Activated T-helper 1 cell treated with anti-CD3 and anti-CD28 coated beads, Interleukin-2, amount 50 U/mL, for 16 hours (primary cell): ENCODE measurements around the gene CHRND.

Source experiments
- DNase-seq, 2 donors: peaks; one replicate each; pipeline ENCODE4 v3.0.0-alpha.2; 2020; ENCODE audit warnings: low read depth in 1 of 2, low spot score in 1 of 2

The CHRND gene

DNA sequence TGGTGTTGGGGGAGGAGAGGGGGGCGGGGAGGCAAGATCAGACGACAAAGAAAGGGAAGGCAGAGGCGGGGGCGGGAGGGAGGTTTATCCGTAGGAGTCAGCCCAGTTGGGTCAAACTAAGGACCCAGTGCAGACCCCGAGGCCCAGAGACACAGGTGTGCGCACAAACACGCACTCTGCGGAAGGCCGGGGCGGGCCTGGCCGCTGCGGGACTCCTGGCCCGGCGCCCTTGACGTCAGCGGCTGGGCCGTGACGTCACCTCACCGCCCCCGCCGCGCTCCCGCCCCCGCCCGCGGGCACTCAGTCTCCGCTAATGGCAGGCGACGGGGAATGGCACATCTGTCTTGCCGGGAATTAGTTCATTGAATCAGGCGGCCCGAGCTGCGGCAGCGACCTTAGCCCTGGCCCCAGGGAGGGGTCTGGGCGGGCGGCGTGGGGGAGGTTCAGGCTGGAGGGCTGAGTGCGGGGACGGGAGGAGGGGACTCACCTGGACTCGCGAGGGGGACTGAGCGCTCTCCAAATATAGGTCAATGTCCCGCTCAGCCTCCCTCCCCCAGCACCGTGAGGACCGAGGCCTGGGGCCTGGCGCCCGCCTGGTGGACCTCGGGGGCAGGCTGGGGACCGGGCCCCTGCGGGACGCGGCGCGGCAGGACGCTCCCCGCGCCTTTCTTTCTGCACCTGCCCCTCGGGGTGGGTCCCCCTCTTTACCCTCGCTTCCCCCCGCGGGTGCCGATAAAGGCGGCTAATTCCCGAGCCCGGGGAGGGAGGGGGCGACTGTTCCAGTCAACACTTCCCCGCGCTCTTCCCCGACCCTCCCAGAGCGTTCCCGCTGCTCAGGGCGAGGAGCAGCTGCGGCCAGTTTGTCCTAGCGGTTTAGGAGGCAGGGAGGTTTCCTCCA, 22.8 kb upstream of the CHRND start:
- DNase-seq = peak in 1 of 2 donors; percentile 4

DNA sequence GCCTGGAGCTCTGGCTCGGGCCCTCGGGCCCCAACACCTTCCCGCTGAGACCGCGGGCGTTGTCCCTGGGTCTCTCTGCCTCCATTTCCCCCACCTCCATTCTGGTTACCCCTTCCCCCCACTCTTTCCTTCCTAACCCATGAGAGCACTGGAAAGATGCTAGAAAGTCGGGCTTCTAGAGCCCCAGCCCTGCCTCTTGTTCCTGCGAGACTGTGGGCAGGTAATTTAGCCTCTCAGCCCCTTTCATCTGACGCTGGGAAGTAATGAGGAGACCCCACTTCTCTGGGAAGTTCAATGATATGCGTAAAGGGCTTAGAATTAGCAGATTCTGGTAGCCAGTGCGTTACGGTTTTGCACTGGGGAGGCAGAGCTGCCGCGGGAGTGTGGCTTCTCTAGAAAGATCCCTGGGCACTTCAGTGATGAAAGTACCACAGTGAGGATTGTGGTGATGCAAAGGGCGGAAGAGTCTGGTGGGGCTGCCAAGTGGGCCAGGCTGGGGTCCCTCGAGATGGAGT, 22.1 kb upstream of the CHRND start:
- no peak for DNase-seq

DNA sequence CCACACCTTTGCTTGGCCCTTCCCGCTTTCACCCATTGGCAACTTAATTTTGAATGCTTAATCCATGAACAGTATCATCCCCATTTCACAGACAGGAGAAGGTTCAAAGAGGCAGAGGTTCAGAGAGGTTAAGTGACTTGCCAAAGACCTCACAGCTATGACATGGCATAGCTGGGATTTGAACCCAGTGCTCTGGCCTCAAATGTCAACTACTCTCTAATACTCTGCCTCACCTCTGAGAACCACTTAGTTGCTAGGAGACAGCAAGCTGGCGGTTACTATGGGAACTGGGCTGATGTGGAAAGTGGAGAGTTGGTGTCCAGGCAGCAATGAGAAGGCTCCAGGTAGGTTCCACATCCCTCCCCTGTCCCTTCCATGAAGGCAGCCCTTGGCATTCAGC, 21.5 kb upstream of the CHRND start:
- DNase-seq = no peak

DNA sequence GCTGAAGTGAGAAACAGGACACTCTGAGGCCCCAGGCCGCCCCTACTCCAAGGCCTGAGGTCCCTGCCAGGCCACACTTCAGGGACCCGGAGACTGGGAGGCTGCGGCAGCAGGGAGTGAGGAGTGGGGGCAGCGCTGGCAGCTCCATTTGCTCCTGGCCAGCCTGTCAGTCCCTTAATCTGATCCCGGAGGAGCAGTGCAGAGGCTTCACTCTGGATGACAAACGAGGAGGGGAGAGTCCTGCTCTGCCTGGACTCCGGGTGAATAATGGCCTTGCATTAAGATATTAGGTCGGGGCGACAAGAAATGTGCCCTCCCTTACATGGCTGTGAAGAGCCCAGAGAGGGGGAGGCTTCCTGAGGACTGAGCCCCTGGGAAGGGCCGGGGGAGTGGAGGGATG, 20.1 kb upstream of the CHRND start:
- no peak for DNase-seq

DNA sequence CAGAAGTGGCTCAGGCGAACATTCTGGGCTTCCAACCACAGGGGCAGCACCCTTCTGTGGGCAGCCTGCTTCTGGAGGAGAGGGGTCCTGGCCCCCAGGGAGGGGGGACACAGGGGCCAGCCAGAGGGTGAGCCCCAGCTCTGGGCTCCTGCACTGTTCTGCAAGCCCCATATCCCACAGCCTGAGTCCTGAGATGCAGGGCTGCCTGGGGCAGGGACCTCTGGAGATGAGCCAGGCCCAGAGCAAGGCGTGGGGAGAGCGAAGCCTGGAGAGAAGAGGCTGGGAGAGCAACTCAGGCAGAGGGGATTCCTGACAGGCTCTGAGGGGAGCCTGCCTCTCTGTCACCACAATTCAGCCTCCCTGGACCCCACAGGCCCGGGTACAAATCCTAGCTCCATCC, 19.3 kb upstream of the CHRND start:
- no peak for DNase-seq

DNA sequence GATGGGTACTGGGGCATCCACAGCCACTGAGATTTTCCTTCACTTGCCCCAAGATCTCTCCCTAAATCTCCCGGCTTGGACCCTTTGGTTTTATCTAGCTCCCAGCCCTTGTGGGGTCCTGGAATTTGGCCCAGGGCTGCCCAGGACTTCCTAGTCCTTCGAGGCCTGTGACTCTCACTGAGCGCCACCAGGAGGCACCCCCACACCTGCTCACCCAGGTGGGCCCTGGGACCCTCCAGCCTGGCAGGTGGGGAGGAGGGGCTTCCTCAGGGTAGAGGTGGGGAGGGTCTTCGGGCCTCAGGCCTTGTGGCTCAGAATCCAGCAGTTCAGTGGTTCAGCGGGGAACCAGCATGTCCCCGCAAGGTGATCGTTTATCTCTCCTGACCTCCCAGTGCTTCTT, 17.7 kb upstream of the CHRND start:
- no peak for DNase-seq

DNA sequence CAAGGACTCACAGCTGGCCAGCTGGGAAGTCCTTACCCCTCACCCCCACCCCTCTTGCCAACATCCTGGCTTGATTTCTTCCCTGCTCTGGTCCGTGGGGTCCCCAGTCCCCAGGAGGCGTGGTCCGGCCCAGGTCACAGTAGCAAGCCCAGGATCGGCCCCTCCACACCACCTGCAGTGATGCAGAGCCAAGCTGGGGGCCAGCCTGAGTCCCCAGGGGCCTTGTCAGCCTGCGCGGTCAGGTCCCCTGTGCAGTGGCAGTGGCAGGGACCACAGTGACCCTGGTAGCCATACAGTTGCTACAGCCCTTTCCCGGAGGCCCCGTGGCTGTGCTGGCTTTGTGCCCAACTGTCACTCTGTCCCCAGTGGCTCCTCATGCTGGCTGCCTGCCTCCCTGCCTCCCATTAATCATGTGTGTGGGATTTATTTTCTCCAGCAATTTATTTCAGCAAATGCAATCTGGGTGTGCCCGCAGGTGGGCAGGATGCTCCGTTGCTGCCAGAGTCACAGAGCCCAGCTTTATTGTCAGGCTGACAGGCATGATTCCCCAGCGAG, 14.5 kb upstream of the CHRND start:
- no peak for DNase-seq

DNA sequence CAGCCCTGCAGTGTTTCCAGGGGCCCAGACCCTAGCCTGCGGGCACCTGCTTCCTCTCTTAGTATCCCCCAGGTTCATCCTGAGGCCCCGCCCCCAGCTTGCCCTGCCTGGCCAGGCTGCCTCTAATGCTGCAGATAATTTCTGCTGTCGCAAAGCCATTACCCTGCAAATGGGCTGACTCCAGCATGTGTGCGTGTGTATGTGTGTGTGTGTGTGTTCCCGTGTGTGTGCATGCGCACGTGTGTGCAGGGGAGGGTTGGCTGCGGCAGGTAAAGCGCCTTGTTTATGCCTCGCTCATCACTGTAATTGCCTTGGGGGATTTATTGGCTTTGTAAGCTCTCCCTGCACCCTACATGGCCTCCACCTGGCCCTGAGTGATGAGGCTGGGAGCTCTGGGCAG, 13.4 kb upstream of the CHRND start:
- no peak for DNase-seq

DNA sequence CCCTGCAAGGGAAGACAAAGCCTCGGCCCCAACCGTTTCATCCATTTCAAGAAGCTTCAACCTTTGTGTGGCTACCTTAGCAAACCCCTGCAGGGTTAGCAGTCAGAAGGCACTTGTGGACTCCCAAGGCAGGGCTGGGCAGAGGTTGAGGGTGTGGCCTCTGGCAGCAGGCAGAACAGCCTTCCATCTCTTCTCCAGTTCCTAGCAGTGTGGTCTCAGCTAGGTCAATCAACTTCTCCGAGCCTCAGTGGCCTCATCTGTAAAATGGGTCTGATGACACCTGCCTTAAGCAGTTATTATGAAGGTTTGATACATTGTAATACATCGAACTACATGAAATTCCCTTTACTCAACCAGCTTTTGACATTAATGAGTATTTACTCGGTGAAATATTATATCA, 12.6 kb upstream of the CHRND start:
- DNase-seq = no peak

DNA sequence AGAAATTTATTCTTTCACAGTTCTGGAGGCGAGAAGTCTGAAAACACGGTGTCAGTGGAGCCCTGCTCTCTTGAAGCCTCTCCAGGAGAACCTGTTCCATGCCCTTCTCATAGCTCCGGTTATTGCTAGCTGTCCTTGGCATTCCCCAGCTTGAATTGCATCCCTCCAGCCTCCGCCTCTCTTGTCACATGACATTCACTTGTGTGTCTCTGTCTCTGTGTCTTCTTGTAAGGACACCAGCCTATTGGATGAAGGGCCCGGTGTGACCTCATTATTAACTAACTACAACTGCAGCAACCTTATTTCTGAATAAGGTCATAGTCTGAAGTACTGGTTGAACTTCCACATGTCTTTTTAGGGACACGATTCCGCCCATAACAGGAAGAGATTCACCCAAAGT, 10.3 kb upstream of the CHRND start:
- DNase-seq = no peak

DNA sequence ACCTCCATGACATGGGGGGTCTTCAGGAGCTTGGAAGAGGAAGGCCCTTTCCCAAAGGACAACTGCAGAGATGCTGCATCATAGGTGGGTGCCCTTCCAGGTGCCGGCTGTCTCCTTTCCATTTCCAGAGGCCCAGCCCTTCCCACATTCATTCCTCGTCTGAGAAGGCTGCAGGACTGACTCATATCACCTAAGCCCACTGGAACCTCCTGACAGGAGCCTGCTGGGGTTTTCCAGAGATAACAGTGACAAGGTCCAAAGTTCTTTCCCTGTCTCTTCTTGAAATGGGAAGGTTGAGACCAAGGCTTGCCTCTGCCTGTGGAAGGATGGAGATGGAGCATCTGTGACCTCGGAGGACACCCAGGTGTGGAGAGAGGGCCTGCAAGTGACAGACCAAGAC, 9.4 kb upstream of the CHRND start:
- DNase-seq = no peak

DNA sequence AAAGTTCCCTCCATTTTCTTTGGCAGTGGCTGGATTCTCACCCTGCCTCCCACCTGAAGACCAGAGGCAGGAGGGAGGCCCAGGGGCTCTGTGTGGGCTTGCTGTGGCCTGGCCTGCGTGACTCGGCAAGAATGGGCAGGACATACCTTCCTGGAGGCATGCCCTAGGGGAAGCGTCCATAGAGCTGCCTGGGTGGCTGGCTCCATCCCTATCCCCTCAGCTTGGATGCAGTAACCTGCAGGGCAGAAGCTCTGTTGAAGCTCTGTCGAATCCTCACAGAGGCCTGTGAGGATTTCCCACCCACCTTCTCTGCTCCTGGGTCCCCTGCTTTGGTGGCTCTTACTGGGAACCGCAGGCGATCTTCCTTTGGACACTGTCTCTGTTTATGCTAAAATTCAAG, 7.1 kb upstream of the CHRND start:
- no peak for DNase-seq

DNA sequence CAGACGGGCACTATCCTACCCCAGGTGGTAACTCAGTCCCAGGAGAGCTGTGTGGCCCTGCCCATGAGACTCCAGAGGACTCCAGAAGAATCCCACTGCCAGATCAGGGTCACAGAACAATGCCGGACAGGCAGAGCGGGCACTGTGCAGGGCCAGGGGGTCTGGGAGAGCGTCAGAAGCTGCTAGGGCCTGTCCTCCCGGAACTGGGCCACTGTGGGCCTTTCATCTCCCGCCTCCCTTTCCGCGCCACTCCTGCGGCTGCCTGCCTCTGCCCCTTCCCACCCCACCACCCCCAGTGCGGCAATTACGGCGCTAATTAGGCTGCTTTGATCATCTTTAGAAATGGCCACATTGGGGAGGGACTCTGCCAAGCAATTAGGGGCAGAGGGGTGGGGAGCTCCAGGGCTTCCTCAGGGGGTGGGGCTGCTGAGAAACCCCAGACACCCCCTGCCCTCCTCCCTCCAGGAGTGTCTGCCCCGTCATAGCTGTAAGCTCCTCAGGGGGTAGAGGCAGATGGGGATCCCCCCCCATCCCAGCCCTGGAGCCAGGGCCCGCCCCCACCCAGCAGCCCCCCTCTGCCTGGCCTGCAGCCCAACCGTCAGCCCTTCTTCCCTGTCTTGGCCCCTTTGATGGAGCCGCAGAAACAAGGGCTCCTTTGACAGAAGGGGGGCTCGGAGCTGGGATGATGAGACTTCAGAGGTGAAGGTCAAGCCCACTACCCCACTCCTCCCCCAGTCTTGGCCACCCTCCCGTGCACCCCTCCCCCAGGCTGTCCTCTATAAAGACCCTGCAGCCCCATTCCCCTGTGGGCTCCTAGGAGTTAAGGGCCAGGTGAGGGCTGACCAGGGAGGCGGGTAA, 6.2 kb upstream of the CHRND start, which contains the start of gene PRSS56:
Gene PRSS56, plus strand, starts transcription at position 808 of the 858 bp plus-strand sequence. CDS start 211 bp downstream, outside the sequence.
- DNase-seq = no peak

DNA sequence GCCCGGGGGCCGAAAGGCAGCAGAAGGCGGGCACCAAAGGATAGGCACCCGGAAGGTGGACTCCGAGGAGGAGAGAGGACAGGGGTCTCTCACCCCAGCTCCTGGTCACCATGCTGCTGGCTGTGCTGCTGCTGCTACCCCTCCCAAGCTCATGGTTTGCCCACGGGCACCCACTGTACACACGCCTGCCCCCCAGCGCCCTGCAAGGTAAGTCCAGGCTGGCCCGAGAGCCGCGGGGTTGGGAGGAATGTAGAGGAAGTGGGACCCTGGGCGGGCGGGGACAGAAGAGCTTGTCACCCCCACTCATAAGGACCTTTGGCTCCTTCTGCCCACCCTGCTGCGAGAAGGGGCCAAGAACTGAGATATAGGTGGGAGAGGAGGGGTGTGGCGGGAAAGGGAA, 5.5 kb upstream of the CHRND start:
- no peak for DNase-seq

DNA sequence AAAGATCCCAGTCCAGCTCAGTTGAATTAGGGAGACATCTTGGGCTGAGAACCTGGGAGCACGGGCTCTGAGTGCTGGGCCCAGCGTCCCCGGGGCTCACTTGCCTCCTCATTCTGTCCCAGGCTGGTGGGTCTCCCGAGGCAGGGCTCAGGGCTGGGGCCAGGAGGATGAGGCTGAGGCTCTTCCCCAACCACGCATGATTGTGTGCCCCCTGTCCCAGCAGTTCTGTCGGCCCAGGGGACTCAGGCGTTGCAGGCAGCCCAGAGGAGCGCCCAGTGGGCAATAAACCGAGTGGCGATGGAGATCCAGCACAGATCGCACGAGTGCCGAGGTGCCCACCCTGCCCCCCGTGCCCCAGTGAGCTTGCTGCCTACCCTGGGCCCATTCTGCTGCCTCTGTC, 4.9 kb upstream of the CHRND start:
- DNase-seq = no peak

DNA sequence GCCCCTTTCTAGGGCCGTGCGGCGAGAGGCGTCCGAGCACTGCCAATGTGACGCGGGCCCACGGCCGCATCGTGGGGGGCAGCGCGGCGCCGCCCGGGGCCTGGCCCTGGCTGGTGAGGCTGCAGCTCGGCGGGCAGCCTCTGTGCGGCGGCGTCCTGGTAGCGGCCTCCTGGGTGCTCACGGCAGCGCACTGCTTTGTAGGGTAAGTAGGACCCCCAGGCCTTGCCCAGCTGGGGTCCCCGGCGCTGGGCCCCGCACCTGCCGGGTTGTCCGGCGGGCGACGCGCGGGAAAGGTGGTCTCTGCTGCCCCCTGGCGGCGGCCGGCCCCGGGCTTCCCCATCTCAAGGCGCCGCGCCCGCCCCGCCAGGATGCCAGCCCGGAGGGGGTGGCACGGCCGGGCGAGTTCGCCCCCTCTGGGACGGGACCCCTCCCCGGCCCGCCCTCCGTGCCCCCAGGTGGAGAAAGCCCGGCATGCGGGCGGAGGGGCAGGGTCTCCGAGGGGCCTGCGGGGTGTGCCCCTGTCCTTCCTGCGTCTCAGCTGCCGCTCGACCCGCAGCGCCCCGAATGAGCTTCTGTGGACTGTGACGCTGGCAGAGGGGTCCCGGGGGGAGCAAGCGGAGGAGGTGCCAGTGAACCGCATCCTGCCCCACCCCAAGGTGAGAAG, 3.9 kb upstream of the CHRND start:
- DNase-seq = peak; percentile 53 to 61

DNA sequence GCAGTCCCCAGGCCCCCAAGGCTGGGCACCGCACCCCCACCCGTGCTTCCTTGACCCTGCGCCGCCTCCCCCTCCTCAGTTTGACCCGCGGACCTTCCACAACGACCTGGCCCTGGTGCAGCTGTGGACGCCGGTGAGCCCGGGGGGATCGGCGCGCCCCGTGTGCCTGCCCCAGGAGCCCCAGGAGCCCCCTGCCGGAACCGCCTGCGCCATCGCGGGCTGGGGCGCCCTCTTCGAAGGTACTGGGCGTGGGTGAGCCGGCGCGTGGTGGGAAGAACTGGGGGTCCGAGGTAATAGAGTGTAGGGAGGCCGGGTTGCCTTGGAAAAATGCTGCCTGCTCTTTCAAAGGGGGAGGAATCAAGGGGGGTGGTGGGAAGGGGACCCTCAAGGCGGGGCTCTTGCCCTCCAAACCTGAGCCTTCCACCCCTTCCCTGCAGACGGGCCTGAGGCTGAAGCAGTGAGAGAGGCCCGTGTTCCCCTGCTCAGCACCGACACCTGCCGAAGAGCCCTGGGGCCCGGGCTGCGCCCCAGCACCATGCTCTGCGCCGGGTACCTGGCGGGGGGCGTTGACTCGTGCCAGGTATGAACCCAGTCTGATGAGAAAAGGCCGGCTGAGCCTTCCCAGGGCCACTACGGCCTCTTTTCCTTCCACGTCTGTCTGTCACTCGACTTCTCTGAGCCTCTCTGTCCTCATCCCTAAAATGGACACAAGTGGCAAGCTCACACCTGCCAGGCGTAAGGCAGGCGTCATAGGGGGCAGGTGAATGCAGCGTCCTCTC, 3.1 kb upstream of the CHRND start:
- no peak for DNase-seq

DNA sequence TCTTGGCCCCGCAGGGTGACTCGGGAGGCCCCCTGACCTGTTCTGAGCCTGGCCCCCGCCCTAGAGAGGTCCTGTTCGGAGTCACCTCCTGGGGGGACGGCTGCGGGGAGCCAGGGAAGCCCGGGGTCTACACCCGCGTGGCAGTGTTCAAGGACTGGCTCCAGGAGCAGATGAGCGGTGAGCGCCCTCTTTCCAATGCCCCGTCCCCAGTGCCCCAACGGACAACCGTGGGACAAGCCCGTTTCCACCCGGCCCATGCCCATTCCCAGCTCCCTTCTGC, 2.6 kb upstream of the CHRND start:
- no peak for DNase-seq

DNA sequence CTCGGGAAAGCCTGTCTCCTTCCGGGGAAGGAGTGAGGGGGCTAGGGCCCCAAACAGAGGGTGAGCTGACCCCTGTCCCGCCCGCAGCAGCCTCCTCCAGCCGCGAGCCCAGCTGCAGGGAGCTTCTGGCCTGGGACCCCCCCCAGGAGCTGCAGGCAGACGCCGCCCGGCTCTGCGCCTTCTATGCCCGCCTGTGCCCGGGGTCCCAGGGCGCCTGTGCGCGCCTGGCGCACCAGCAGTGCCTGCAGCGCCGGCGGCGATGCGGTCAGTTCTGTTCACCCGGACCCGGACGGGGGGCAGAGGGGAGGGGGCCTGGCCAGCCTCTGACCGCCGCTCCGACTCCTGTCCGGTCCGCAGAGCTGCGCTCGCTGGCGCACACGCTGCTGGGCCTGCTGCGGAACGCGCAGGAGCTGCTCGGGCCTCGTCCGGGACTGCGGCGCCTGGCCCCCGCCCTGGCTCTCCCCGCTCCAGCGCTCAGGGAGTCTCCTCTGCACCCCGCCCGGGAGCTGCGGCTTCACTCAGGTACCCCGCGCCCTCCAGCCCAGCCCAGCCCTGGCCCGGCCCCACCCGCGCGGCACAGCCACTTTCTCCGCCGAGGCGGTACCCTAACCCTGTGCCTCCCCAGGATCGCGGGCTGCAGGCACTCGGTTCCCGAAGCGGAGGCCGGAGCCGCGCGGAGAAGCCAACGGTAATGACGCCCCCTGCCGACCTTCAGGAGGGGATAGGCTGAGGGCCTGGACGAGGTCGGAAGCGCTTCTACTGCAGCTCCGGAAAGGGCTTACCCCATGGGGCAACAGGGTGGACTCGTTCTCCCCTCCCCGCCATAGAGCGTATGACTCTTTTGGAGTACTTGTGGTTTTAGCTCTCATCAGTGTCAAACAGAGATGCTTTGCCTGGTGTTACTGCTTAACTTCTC, 2.0 kb upstream of the CHRND start:
- no peak for DNase-seq

DNA sequence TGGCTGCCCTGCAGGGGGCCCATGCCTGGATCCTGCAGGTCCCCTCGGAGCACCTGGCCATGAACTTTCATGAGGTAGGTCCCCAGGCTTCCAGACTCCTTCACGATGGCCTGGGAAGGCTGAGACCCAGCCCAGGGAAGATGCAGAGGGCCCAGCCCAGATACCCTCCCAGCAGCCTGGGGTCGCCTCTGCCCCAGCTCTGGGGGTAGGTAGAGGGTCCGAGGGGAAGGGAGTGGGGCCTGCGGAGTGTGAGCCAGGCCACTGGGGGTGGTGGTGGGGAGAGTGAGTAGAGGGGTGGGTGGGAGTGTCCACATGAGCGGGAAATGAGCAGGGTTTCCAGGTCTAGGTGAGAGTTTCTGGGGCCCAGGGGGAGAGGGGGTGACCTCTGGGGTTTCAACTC, 1.2 kb upstream of the CHRND start:
- no peak for DNase-seq
